ENCODE results near the gene ZNF423.

DNA sequence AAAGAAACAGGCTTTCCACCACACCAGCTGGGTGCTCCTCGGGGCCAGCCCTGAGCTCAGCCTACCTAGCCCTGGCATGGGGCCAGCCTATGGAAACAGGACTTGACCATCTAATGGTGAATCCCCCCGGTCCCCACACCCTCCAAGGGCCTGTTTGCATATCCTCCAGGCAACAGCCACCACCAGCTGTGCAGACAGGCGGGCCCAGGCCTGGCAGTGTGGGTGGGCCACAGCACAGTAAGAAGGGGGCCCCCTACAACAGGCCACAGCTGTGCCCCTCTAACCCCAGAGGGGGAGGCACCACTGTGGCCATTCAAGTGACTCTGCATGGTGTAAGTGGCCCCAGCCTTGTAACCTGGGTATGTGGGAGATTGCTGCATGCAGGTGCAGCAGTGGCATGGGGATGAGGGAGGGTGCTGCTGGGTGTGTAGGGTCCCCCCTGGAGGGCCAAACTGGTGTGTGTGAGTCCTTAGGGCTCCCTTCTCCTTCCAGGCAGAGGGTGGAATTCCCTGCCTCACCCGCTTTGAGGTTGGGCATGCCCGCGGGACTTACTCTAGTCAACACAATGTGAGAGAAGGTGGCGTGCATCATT is 334.1 kb downstream of the ZNF423 start:
- TF ChIP-seq GATA2 (IDR thresholded peaks at IDR 0.05; ENCODE audit: low read depth, low read length), result no peak
- TF ChIP-seq GATA3 (IDR thresholded peaks at IDR 0.05; ENCODE audit: low read depth, low read length), result no peak

Data from SH-SY5Y (cell line).